HUES48 (cell line): ENCODE results near the gene CDKN1B.

Experiments
- H3K27ac ChIP-seq: one replicate; pipeline ENCODE4 v1.7.0; 2013; ENCODE audit warnings: low read depth, low read length, inconsistent platforms
- H3K27me3 ChIP-seq: 2 replicates; pipeline ENCODE4 v1.6.1; 2013; ENCODE audit warnings: mild to moderate bottlenecking, low read length; ENCODE audit not compliant: control insufficient read depth, insufficient read depth
- H3K36me3 ChIP-seq: 2 replicates; pipeline ENCODE4 v1.6.1; 2013; ENCODE audit warnings: low read length; ENCODE audit not compliant: control insufficient read depth, insufficient read depth
- H3K4me1 ChIP-seq: 2 replicates; pipeline ENCODE4 v1.6.1; 2013; ENCODE audit warnings: mild to moderate bottlenecking, low read length; ENCODE audit not compliant: control insufficient read depth, insufficient read depth
- H3K4me3 ChIP-seq: 2 replicates; pipeline ENCODE4 v1.5.1; 2013; ENCODE audit warnings: mild to moderate bottlenecking, low read depth, low read length
- H3K9ac ChIP-seq: 2 replicates; pipeline ENCODE4 v1.6.1; 2013; ENCODE audit warnings: mild to moderate bottlenecking, low read depth, low read length, moderate library complexity
- H3K9me3 ChIP-seq: 2 replicates; pipeline ENCODE4 v1.6.1; 2013; ENCODE audit warnings: low read length; ENCODE audit not compliant: control insufficient read depth, insufficient read depth

Gene CDKN1B

GRCh38 chr12:12701457-12701856 lies 15.7 kb upstream of the CDKN1B start:
- Histone ChIP-seq H3K4me3 (no peak overlapping the region), H3K36me3 (no peaks in the 10 kb centered on the region), H3K9ac (no peak overlapping the region; the same call in 1 of the 2 replicates)

GRCh38 chr12:12704593-12705230 lies 12.5 kb upstream of the CDKN1B start:
- peaks cover 17% of the 10 kb centered on the region for H3K4me1 ChIP-seq

More at GRCh38 chr12:12701457-12701856, 15.7 kb upstream of the CDKN1B start:
- Histone ChIP-seq H3K27me3 (no peaks in the 10 kb centered on the region), H3K4me1 (peaks cover 17% of the 10 kb centered on the region), H3K27ac (peak overlapping the region; percentile 62), H3K9me3 (no peaks in the 10 kb centered on the region)

DNA sequence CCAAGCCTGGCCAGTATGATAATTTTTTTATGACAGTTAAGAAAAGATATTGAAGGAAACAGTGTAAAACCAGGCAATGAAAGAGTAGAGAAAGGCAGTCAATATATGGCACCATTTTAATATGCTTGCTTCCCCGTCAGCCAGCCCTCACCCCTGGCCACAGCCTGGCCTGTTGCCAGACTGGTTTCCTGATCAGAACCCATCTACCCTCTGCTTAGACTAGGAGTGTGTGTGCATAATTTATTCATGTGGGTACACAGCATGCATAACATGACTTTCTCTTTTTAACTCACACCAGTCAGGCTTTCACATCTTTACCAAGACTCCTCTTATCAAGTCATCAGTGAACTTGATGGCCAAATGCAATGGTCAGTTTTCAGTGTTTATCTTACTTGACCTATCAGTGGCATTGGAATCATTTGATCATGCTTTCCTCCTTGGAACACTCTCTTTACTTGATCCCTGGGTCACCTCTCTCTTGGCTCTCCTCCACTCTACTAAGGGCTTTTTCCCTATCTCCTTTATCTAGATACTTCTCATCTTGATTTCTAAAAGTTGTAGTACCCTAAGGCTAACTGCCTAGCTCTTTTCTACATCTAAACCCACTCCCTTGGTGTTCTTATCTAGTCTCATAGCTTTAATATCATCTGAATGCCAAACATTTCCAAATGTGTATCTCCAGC lies 11.2 kb upstream of the CDKN1B start:
- no peak overlapping the region for H3K9ac ChIP-seq
- no peaks in the 10 kb centered on the region for H3K27me3 ChIP-seq
- no peaks in the 10 kb centered on the region for H3K36me3 ChIP-seq
- no peak overlapping the region for H3K27ac ChIP-seq
- H3K4me1 ChIP-seq: peaks cover 15% of the 10 kb centered on the region
- H3K4me3 ChIP-seq: no peak overlapping the region
- no peaks in the 10 kb centered on the region for H3K9me3 ChIP-seq

More at GRCh38 chr12:12704593-12705230, 12.5 kb upstream of the CDKN1B start:
- Histone ChIP-seq H3K9me3 (no peaks in the 10 kb centered on the region), H3K27me3 (no peaks in the 10 kb centered on the region), H3K4me3 (no peak overlapping the region), H3K9ac (no peak overlapping the region), H3K27ac (no peak overlapping the region), H3K36me3 (no peaks in the 10 kb centered on the region)

GRCh38 chr12:12713932-12714275 lies 3.3 kb upstream of the CDKN1B start:
- H3K4me3 ChIP-seq: peak overlapping the region; percentile 39
- H3K27me3 ChIP-seq: peaks cover 22% of the 10 kb centered on the region
- no peak overlapping the region for H3K9ac ChIP-seq

GRCh38 chr12:12714276-12715021 lies 2.7 kb upstream of the CDKN1B start:
- H3K4me3 ChIP-seq: peak overlapping the region; percentile 39
- peaks cover 22% of the 10 kb centered on the region for H3K27me3 ChIP-seq
- H3K4me1 ChIP-seq: peaks cover 39% of the 10 kb centered on the region
- H3K9ac ChIP-seq: peak overlapping the region; percentile 10; the same call in 1 of the 2 replicates
- no peak overlapping the region for H3K27ac ChIP-seq
- H3K36me3 ChIP-seq: peaks cover 7% of the 10 kb centered on the region
- H3K9me3 ChIP-seq: no peaks in the 10 kb centered on the region

More at GRCh38 chr12:12713932-12714275, 3.3 kb upstream of the CDKN1B start:
- no peak overlapping the region for H3K27ac ChIP-seq
- no peaks in the 10 kb centered on the region for H3K9me3 ChIP-seq
- H3K4me1 ChIP-seq: peaks cover 34% of the 10 kb centered on the region
- peaks cover 2% of the 10 kb centered on the region for H3K36me3 ChIP-seq

DNA sequence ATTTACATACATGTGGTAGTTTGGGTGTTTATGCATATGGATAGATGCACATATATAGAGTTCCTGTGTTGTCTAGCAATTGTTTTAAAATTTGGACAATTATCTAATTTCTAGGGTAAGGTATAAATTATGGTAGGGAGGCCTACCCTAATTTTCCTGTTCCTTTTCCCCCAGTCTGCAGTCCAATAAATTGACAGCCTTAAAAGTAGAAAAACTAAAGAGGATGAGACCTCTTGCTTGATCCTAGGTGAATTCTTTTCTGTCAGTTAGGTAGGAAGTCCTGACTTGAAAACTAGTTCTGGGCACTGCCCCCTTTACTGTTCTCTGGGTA lies 2.1 kb upstream of the CDKN1B start:
- Histone ChIP-seq H3K36me3 (peaks cover 14% of the 10 kb centered on the region), H3K4me1 (peaks cover 45% of the 10 kb centered on the region), H3K9ac (no peak overlapping the region), H3K27me3 (peaks cover 22% of the 10 kb centered on the region), H3K9me3 (no peaks in the 10 kb centered on the region), H3K4me3 (peak overlapping the region; percentile 39; the same call in 1 of the 2 replicates), H3K27ac (no peak overlapping the region)

DNA sequence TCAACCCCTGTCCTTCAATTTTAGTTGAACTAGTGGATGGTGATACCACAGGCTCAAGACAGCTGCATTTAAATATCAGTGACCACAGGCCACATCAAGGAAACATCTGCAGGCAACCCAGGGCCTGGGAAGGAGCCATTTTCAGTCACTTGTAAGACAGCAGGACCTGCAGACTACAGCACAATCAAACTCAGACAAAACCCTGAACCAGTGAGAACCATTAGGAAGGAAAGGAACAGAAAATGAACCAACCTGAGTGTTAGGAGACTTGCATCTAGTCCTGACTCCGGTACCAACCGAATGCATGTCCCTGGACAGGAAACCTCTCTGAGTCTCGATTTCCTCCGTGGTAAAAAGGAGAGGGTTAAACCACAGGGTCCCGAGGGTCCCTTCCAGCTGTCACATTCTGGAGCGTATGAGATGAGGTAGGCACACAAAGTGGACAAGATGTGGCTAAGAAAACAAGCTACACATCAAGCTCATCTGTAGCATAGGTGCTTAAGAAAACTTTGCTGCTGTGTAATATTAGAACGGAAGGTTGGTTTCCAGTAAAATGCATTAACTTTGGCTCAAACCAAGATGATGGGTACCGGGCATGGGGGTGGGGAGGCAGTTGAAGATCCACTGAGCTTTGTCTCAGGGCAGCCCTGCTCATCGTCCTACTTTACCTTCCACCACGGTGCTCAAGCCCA lies 1.6 kb upstream of the CDKN1B start:
- Histone ChIP-seq H3K9ac (peak overlapping the region; percentile 10; the same call in 1 of the 2 replicates), H3K36me3 (peaks cover 18% of the 10 kb centered on the region), H3K27ac (no peak overlapping the region), H3K4me3 (peak overlapping the region; percentile 96), H3K4me1 (peaks cover 46% of the 10 kb centered on the region), H3K9me3 (no peaks in the 10 kb centered on the region), H3K27me3 (peaks cover 22% of the 10 kb centered on the region)

DNA sequence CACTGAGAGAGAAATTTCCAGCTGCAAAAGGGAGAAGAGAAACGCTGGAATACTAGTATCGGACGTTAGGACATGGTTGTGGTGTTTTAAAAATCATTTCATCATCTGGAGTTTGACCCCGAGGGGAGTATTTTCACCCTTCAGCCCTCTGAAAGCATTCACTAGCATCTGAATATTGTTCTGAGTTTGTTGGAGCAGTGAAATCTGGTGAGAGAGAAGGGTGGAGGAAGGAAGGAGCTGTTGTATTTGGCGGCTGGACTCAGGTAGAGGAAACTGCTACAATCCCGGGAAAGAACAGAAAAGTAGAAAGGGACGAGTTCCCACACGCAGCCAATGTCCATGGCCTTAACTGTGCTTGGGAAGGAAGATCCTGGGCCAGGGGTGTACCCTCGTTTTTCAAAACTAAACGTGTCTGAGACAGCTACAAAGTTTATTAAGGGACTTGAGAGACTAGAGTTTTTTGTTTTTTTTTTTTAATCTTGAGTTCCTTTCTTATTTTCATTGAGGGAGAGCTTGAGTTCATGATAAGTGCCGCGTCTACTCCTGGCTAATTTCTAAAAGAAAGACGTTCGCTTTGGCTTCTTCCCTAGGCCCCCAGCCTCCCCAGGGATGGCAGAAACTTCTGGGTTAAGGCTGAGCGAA lies 896 bp upstream of the CDKN1B start:
- Histone ChIP-seq H3K9ac (peak overlapping the region; percentile 81), H3K4me3 (peak overlapping the region; percentile 96), H3K4me1 (peaks cover 46% of the 10 kb centered on the region), H3K27me3 (peaks cover 22% of the 10 kb centered on the region), H3K9me3 (no peaks in the 10 kb centered on the region), H3K27ac (peak overlapping the region; percentile 91), H3K36me3 (peaks cover 25% of the 10 kb centered on the region)

DNA sequence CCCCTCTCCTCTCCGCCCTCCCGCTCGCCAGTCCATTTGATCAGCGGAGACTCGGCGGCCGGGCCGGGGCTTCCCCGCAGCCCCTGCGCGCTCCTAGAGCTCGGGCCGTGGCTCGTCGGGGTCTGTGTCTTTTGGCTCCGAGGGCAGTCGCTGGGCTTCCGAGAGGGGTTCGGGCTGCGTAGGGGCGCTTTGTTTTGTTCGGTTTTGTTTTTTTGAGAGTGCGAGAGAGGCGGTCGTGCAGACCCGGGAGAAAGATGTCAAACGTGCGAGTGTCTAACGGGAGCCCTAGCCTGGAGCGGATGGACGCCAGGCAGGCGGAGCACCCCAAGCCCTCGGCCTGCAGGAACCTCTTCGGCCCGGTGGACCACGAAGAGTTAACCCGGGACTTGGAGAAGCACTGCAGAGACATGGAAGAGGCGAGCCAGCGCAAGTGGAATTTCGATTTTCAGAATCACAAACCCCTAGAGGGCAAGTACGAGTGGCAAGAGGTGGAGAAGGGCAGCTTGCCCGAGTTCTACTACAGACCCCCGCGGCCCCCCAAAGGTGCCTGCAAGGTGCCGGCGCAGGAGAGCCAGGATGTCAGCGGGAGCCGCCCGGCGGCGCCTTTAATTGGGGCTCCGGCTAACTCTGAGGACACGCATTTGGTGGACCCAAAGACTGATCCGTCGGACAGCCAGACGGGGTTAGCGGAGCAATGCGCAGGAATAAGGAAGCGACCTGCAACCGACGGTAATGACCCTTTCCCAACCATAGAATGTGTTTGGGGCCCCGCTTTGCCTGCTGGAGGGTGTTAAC lies 615 bp downstream of the CDKN1B start:
- H3K27me3 ChIP-seq: peaks cover 32% of the 10 kb centered on the region
- no peaks in the 10 kb centered on the region for H3K9me3 ChIP-seq
- peaks cover 53% of the 10 kb centered on the region for H3K4me1 ChIP-seq
- peak overlapping the region; percentile 81 for H3K9ac ChIP-seq
- H3K4me3 ChIP-seq: peak overlapping the region; percentile 96
- H3K36me3 ChIP-seq: peaks cover 38% of the 10 kb centered on the region
- H3K27ac ChIP-seq: peak overlapping the region; percentile 91

GRCh38 chr12:12718381-12718759 lies 1.2 kb downstream of the CDKN1B start:
- Histone ChIP-seq H3K36me3 (peaks cover 38% of the 10 kb centered on the region), H3K4me3 (peak overlapping the region; percentile 96), H3K4me1 (peaks cover 57% of the 10 kb centered on the region), H3K9me3 (no peaks in the 10 kb centered on the region), H3K27me3 (peaks cover 38% of the 10 kb centered on the region), H3K27ac (no peak overlapping the region), H3K9ac (peak overlapping the region; percentile 81)
